IPS DF 4.7 (cell line): ENCODE measurements around the gene NYAP2.

Source experiments
- DNase-seq: peaks from one replicate; pipeline ENCODE4 v3.0.0-alpha.2; 2013; ENCODE audit warnings: low spot score; ENCODE audit errors: extremely low read depth

Gene NYAP2

GRCh38 chr2:225399504-225399903 is at the start of gene NYAP2:
Gene NYAP2 (plus strand): TSS chr2:225399710. CDS start chr2:225408881, 9,171 bp downstream.
- no peak for DNase-seq

GRCh38 chr2:225353579-225354085 is 45.9 kb upstream of the NYAP2 start:
- no peak for DNase-seq

- no peak for DNase-seq
These were observed 45.2 kb upstream of the NYAP2 start for GRCh38 chr2:225354281-225354774.

DNA sequence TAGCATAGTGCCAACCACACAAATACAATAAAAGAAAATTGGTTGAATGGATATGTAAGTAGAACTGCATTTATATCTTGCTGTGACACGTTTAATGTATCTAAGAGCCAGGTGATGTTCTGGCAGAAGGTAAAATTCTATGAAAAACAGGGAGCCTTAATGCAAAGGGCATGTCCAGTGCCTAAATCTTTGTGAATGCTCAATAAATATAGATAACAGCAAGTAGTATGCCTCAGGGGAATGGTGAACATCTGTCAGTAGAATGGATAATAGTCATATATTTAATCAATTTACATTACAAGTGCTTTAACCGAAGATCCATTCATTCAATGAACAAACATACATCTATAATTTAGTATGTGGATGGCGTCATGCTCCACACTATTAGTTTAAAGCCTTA is 43.7 kb upstream of the NYAP2 start:
- no peak for DNase-seq

GRCh38 chr2:225366731-225367130 is 32.8 kb upstream of the NYAP2 start:
- DNase-seq = no peak

GRCh38 chr2:225367482-225367881 is 32.0 kb upstream of the NYAP2 start:
- peak; percentile 3 for DNase-seq

GRCh38 chr2:225378984-225379383 is 20.5 kb upstream of the NYAP2 start:
- DNase-seq = peak; percentile 11

GRCh38 chr2:225379856-225380255 is 19.7 kb upstream of the NYAP2 start:
- no peak for DNase-seq

DNA sequence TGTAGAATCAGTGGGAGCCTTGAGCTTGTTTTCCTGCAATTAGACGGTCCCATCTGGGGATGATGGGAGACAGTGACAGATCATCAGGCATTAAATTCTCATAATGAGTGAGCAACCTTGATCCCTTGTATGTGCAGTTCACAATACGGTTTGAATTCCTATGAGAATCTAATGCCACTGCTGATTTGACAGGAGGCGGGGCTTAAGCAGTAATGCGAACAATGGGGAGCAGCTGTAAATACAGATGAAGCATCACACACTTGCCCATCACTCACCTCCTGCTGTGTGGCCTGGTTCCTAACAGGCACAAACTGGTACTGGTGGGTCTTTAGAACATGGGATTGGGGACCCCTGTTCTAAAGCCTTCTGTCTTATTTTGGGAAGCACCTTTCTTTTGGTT is 17.9 kb upstream of the NYAP2 start:
- no peak for DNase-seq

DNA sequence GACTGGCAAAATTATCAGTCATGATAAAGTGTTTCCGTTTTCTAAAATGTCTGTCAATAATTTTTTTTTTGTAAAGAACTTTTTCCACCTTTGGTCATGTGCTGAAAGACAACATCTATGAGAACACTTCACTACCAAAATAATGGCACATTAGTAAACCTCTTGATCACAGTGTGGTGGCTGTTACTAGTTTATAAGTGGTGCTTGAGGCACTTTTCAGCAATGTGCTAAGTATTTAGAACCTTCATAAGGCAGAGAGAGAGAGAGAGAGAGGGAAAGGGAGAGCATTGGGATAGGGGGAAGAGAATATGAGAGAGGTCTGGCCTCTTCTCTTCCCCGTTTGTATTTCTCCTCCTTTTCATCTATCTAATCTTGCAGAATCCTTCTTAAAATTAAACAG is 1.1 kb upstream of the NYAP2 start:
- DNase-seq = no peak

DNA sequence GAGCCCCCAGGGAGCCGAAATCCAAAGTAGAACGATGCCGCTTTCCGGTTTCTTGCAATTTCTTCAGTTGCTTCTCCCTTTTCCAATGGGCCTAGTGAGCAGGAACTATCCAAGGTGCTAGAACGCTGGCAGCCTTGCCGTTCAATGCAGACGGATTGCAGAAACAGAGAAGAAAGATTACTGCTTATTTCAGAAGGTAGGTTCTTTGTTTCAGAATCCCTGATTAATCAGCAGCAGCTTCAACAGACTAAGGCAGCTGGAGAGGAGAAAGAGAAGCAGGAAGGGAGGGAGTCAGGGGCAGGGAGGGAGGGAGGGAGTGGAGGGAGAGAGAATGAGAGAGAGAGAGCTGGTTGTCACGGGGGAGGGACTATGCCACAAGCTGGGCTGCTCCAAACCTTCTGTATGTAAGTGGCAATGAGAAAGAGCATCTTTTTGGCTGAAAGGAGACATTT is 576 bp downstream of the NYAP2 start:
- no peak for DNase-seq

- no peak for DNase-seq
These were observed 1.3 kb downstream of the NYAP2 start for GRCh38 chr2:225400546-225401400.

DNA sequence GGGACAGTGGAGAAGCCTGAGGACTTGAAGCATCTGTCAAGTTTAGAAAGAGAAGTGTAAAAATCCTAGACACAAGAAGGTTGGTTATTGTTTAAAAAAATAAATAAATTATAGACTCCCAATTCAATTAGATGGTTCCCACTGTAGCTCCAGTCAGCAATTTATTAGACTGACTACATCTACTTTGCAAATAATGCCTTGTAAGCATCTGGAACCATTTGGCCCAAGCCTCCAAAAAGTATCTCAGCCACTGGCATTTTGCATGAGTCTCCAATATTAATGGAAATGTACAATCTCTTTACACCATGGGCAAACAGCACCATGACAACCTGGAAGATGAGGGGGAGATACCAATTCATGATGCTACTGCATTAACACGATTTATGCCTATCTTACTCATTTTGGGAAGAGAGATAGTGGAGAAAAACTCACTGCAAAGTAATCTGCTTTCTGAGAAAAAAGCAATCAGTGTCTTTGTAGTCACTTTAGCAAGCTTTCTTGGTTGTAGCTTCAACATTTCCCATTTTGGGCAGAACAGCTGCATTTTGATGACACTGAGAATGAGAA is 2.8 kb downstream of the NYAP2 start:
- no peak for DNase-seq

- no peak for DNase-seq
These were observed 11.9 kb downstream of the NYAP2 start for GRCh38 chr2:225411452-225411851.

- no peak for DNase-seq
These were observed 14.3 kb downstream of the NYAP2 start for GRCh38 chr2:225413786-225414185.

DNA sequence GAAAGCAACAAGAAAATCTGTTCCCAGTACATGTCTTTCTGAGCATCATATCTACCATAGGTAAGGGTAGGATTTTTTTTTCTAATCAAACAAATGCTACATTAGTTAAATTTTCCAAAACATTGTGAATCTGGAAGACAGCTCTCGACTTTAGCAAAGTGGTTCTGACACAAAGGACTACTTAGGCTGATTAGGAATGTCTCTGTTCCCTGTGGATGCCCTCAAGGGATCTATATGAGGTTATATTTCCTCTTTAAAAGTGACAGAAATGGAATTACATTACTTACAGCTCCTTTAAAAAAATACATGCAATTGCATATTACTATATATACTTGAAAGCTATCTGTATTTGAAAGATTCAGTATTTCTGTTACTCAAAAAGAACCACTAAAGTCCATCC is 15.4 kb downstream of the NYAP2 start:
- no peak for DNase-seq

DNA sequence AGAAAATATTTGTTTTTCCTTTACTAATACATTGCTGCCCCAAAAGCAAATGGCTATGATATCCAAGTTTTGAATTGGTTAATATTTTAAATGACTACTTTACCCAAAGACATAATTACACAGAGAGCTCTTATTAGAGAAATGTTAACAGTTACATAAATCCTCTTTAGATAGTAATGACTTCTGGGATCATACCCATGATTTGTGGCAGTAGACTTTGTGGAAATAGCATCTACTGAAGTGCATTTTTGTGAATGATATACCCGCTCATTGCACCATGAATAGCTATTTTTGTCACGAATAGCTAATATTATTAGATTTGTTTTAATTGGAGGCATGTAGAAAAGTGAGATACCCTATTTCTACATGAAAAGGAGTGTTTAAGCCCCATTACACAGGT is 15.8 kb downstream of the NYAP2 start:
- no peak for DNase-seq

DNA sequence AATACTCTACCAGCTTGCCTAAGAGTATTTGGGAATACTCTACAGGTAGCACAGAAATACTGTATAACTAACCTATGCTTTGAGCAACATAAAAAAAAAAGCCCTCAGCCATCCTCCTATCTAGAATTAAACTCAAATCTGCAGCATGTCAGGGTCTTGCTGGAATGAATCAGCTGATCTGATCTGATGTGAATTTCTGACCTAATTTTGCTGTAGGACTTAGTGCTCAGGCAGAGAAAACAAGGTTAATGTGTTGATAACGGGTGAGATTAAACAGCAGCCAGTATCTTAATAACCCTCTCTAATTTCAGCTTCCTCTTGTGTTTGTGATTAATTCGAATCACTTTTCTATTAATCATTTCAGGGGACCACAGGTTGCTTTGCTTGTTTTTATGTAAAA is 16.3 kb downstream of the NYAP2 start:
- no peak for DNase-seq

DNA sequence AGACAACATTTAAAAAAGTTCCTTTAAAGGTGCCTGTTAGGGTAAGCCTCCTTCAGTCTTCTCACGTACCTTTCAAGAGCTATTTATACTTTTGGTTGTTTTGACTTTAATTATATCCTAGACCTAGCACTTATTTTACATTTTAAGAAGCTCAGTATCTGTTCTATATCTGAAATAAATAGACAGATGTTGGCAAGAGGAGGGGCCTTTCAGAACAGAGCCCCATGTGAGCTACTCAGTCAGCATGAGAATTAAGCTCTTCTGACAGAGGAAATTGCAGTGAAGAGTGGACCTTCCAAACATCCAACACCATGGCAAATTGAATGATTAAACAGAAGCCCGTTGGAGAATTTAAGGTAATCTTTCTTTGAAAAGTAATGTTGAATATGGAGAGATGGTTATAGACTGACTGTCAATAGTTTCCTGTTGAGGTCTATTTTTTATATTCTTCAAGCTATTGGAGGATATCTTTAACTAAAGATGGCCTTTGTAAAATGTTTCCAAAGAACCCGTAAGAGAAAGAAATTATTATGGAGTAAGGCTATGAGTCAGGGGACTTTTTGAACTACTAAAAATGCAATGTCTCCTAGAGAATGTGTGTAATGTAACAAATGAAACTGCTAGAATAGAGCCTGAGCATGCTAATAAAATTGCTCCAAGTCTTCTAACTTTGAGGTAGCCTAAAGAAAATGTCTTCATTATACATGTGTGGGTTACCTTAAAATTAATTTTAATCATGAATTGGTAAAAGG is 17.3 kb downstream of the NYAP2 start:
- no peak for DNase-seq

GRCh38 chr2:225419033-225419432 is 19.5 kb downstream of the NYAP2 start:
- no peak for DNase-seq

GRCh38 chr2:225422145-225422544 is 22.6 kb downstream of the NYAP2 start:
- no peak for DNase-seq

GRCh38 chr2:225425284-225425683 is 25.8 kb downstream of the NYAP2 start:
- DNase-seq = no peak
